CD4-positive, alpha-beta T cell (primary cell): ENCODE results near the gene MZT1. TPM values are rescaled to one million over a fixed set of nuclear protein-coding genes. Genes with fewer than 3 reads are reported as not detected.

Experiments used
- ATAC-seq: fragments of 200-7000 bp; cut with Tn5 transposase; one replicate; pipeline ENCODE4 v1.10.0; 2022; ENCODE audit warnings: mild to moderate bottlenecking; ENCODE audit not compliant: poor library complexity
- CTCF ChIA-PET: fragments of 350-600 bp; sonication (Branson Sonifier 250); formaldehyde crosslinking; loops from one replicate; lab custom pipeline; 2021; ENCODE audit warnings: antibody characterized with exemption, inconsistent platforms; lab: Charles Lee
- POLR2A ChIA-PET: fragments of 350-600 bp; sonication (Branson Sonifier 250); formaldehyde crosslinking; loops from one replicate; lab custom pipeline; 2021; ENCODE audit warnings: antibody characterized with exemption, inconsistent platforms; lab: Charles Lee
- DNase-seq, 14 experiments: peaks; one replicate each; pipeline ENCODE4 v3.0.0-alpha.2; 2013 to 2020; ENCODE audit warnings: mixed read lengths in 2 of 14
- H3K27ac ChIP-seq, 2 donors: one replicate each; pipeline versions ENCODE4 v1.5.1 to v1.7.0; 2013; ENCODE audit warnings: low read length in 2 of 2, low read depth in 1 of 2, mild to moderate bottlenecking in 1 of 2
- H3K27me3 ChIP-seq, 2 experiments: 1 replicate in 1 of 2; 2 replicates in 1 of 2; pipeline versions ENCODE4 v1.6.1 to v1.7.0; 2013; ENCODE audit warnings: low read length in 2 of 2, control low read depth in 1 of 2, mild to moderate bottlenecking in 1 of 2, moderate library complexity in 1 of 2; ENCODE audit not compliant: insufficient read depth in 2 of 2, control insufficient read depth in 1 of 2
- H3K36me3 ChIP-seq: one replicate; pipeline ENCODE4 v1.6.1; 2013; ENCODE audit warnings: low read length, control low read depth; ENCODE audit not compliant: insufficient read depth
- H3K4me1 ChIP-seq: one replicate; pipeline ENCODE4 v1.6.1; 2013; ENCODE audit warnings: low read length, control low read depth; ENCODE audit not compliant: insufficient read depth
- H3K4me3 ChIP-seq: one replicate; pipeline ENCODE4 v1.5.1; 2013; ENCODE audit warnings: mild to moderate bottlenecking, low read length, moderate library complexity
- H3K9me3 ChIP-seq, 2 experiments: 1 replicate in 1 of 2; 2 replicates in 1 of 2; pipeline versions ENCODE4 v1.6.1 to v1.7.0; 2013; ENCODE audit warnings: low read length in 2 of 2, mild to moderate bottlenecking in 2 of 2, control low read depth in 1 of 2, moderate library complexity in 1 of 2; ENCODE audit not compliant: control insufficient read depth in 1 of 2, insufficient read depth in 1 of 2
- H3K27ac Mint-ChIP-seq: one replicate; pipeline ENCODE4 v1.8.0; 2020; ENCODE audit warnings: mixed read lengths
- H3K27me3 Mint-ChIP-seq: one replicate; pipeline ENCODE4 v1.8.0; 2021; ENCODE audit warnings: mixed read lengths
- H3K36me3 Mint-ChIP-seq: one replicate; pipeline ENCODE4 v1.8.0; 2021; ENCODE audit warnings: low read depth, mixed read lengths
- H3K4me1 Mint-ChIP-seq: one replicate; pipeline ENCODE4 v1.8.0; 2021; ENCODE audit warnings: low read depth, mixed read lengths
- H3K4me3 Mint-ChIP-seq: one replicate; pipeline ENCODE4 v1.8.0; 2020; ENCODE audit warnings: mild to moderate bottlenecking, mixed read lengths
- H3K9me3 Mint-ChIP-seq: one replicate; pipeline ENCODE4 v1.8.0; 2020; ENCODE audit warnings: mixed read lengths
- intact Hi-C, 2 experiments: fragments of 100-400 bp; cut with DNase I in 1 of 2; cut with micrococcal nuclease in 1 of 2; formaldehyde crosslinking; loops; one replicate each; pipeline versions ENCODE4 v1.15.1 to v1.9.0; 2023 to 2025; cut with DNase I, micrococcal nuclease
- total RNA-seq, 174 experiments: library from RNA in 2 of 174; stranded (reverse) in 2 of 174; gene quantifications; one replicate each; pipeline ENCODE4 v1.2.3 and lab custom pipeline; 2021 to 2026
- TF ChIP-seq, protein P1 (sequence below): fragments of 200-600 bp; IDR thresholded peaks from one replicate; pipeline ENCODE4 v1.8.0; 2022; ENCODE audit warnings: antibody characterized with exemption, mild to moderate bottlenecking

Gene MZT1
- total RNA-seq, 2 experiments from 2014 or later: 5.1 to 6.2 TPM

DNA sequence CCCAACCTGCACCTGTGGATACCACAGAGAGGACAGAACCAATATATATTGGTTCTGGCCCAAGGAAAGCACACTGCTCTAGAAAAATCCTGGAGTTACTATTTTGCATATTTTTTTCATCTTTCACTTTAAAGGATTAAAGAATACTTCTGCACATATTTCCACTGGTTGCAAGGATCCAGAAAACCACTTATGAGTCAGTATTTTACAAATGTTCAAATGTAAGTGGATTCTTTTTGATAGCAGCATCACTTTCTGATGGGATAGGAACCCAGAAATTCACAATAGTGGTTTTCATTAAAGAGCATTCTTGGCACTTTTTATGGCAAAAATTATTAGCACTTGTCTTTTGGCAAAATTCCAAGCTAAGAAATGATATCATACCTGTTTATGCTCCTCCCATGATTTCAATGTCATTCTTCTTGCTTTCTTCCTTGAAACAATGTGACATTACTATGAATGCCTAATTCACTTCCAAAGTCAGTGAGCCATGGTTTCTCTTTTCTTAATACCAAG is 38.2 kb downstream of the MZT1 start:
- ChIA-PET CTCF (no interaction called here), POLR2A (no interaction called here)
- Histone ChIP-seq H3K9me3 (peaks cover 0 to 7% of the 10 kb centered on the region in 2 experiments), H3K36me3 (no peaks in the 10 kb centered on the region), H3K4me3 (no peak overlapping the region), H3K27ac (no peak overlapping the region), H3K4me1 (no peaks in the 10 kb centered on the region), H3K27me3 (no peaks in the 10 kb centered on the region)
- DNase-seq: no peak
- Mint-ChIP-seq H3K27me3 (peaks cover 30% of the 10 kb centered on the region), H3K9me3 (peaks cover 3% of the 10 kb centered on the region), H3K4me3 (no peak overlapping the region), H3K36me3 (no peaks in the 10 kb centered on the region), H3K4me1 (no peaks in the 10 kb centered on the region), H3K27ac (no peak overlapping the region)
- TF ChIP-seq, protein P1, sequence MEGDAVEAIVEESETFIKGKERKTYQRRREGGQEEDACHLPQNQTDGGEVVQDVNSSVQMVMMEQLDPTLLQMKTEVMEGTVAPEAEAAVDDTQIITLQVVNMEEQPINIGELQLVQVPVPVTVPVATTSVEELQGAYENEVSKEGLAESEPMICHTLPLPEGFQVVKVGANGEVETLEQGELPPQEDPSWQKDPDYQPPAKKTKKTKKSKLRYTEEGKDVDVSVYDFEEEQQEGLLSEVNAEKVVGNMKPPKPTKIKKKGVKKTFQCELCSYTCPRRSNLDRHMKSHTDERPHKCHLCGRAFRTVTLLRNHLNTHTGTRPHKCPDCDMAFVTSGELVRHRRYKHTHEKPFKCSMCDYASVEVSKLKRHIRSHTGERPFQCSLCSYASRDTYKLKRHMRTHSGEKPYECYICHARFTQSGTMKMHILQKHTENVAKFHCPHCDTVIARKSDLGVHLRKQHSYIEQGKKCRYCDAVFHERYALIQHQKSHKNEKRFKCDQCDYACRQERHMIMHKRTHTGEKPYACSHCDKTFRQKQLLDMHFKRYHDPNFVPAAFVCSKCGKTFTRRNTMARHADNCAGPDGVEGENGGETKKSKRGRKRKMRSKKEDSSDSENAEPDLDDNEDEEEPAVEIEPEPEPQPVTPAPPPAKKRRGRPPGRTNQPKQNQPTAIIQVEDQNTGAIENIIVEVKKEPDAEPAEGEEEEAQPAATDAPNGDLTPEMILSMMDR: no peak
- no peak for ATAC-seq
- intact Hi-C loops: no loop called here

GRCh38 chr13:72686766-72687165 is 40.7 kb downstream of the MZT1 start:
- H3K9me3 Mint-ChIP-seq: no peaks in the 10 kb centered on the region
- no peaks in the 10 kb centered on the region for H3K4me1 Mint-ChIP-seq
- peaks cover 35% of the 10 kb centered on the region for H3K27me3 Mint-ChIP-seq
- no peaks in the 10 kb centered on the region for H3K36me3 ChIP-seq
- H3K4me3 Mint-ChIP-seq: no peak overlapping the region
- H3K4me1 ChIP-seq: no peaks in the 10 kb centered on the region
- DNase-seq (no peak), ATAC-seq (no peak)
- no peak overlapping the region for H3K27ac ChIP-seq
- no peaks in the 10 kb centered on the region for H3K27me3 ChIP-seq
- TF ChIP-seq, protein P1: no peak
- no peaks in the 10 kb centered on the region for H3K9me3 ChIP-seq
- H3K36me3 Mint-ChIP-seq: no peaks in the 10 kb centered on the region
- ChIA-PET POLR2A (no interaction called here), CTCF (no interaction called here)
- H3K27ac Mint-ChIP-seq: no peak overlapping the region
- intact Hi-C loops: no loop called here
- H3K4me3 ChIP-seq: no peak overlapping the region

- intact Hi-C loops: no loop called here
- CTCF ChIA-PET: no interaction called here
- Histone ChIP-seq H3K4me1 (no peaks in the 10 kb centered on the region), H3K36me3 (no peaks in the 10 kb centered on the region), H3K27ac (no peak overlapping the region), H3K4me3 (no peak overlapping the region), H3K27me3 (no peaks in the 10 kb centered on the region), H3K9me3 (no peaks in the 10 kb centered on the region)
- Mint-ChIP-seq H3K4me3 (no peak overlapping the region), H3K27ac (no peak overlapping the region), H3K27me3 (peaks cover 33% of the 10 kb centered on the region), H3K4me1 (no peaks in the 10 kb centered on the region), H3K36me3 (no peaks in the 10 kb centered on the region), H3K9me3 (no peaks in the 10 kb centered on the region)
- ATAC-seq: no peak
- POLR2A ChIA-PET: no interaction called here
- DNase-seq: no peak
- TF ChIP-seq, protein P1: no peak
These were observed 47.1 kb downstream of the MZT1 start for GRCh38 chr13:72680353-72680752.
